ENCODE data around the gene TEN1. TPM values are rescaled to one million over a fixed set of nuclear protein-coding genes. Genes with fewer than 3 reads are reported as not detected.

Gene TEN1
- total and polyA plus RNA-seq, 2 of the 13 experiments (the other 11 are each of a cell fraction or from before 2014, with no cell fraction given): 18.0 to 21.3 TPM

DNA sequence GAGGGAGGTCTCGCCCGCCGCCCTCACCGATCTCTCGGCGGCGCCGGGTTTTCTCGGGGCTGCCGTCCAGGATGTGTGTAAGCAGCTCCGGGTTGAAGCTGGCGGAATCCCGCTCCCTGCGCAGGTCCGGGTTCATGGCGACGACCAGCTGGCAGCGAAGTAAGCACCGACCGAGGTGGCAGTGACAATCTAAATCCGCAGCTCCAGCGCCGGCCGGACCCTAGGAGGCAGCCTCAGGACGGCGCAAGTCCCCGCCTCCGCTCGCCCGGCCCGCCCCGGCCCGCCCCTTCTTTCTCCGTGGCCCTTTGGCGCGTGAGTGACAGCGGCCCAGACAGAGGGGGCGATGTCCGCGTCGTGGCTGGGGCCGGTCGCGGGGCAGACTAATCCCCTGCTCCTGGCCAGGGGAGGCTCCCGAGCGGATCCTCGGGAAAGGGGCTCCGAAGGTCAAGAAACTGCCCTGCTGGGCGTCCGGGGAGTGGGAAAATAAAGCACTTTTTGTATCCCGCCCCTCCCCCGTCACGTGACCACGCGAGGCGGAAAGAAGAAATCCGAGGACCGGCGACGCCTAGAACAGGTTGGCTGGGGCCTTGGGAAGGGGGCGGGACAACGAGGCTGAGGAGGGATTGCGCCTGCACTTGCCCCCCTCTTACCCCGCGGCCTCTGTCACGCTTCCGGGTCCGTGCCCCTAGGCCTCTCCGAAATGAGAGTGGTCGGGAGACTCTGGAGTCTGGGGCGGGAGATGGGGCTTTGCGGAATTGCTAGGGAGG lies at the start of gene TEN1, which contains the start of gene ACOX1 (continued):
- TF ChIP-seq, protein P1, sequence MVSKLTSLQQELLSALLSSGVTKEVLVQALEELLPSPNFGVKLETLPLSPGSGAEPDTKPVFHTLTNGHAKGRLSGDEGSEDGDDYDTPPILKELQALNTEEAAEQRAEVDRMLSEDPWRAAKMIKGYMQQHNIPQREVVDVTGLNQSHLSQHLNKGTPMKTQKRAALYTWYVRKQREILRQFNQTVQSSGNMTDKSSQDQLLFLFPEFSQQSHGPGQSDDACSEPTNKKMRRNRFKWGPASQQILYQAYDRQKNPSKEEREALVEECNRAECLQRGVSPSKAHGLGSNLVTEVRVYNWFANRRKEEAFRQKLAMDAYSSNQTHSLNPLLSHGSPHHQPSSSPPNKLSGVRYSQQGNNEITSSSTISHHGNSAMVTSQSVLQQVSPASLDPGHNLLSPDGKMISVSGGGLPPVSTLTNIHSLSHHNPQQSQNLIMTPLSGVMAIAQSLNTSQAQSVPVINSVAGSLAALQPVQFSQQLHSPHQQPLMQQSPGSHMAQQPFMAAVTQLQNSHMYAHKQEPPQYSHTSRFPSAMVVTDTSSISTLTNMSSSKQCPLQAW (CRISPR knock-in tag; IDR thresholded peaks at IDR 0.05): peak; percentile 77
- TF ChIP-seq ZFP91 (CRISPR knock-in tag; IDR thresholded peaks at IDR 0.05; ENCODE audit: borderline replicate concordance) (peak; percentile 92), ZNF782 (CRISPR knock-in tag; IDR thresholded peaks at IDR 0.05; ENCODE audit: borderline replicate concordance) (peak; percentile 92; the same call in 1 of the 2 replicates), CEBPB (IDR thresholded peaks at IDR 0.05; ENCODE audit: borderline replicate concordance, low read depth, low read length) (no peak), ZSCAN9 (CRISPR knock-in tag; IDR thresholded peaks at IDR 0.05; ENCODE audit: borderline replicate concordance) (peak; percentile 83), ZNF281 (CRISPR knock-in tag; IDR thresholded peaks at IDR 0.05; ENCODE audit: borderline replicate concordance) (peak; percentile 64; the same call in 1 of the 2 replicates), ZNF136 (CRISPR knock-in tag; IDR thresholded peaks at IDR 0.05; ENCODE audit: low read depth) (peak; percentile 78; the same call in 1 of the 2 replicates), ZNF180 (CRISPR knock-in tag; IDR thresholded peaks at IDR 0.05; ENCODE audit: borderline replicate concordance, low read depth) (no peak), GZF1 (CRISPR knock-in tag; IDR thresholded peaks at IDR 0.05) (peak; percentile 79), ATF4 (CRISPR knock-in tag; IDR thresholded peaks at IDR 0.05) (peak in 1 of 2 experiments; percentile 87; a peak in 2 of 4 replicates), JUNB (CRISPR knock-in tag; IDR thresholded peaks at IDR 0.05; ENCODE audit: borderline replicate concordance) (peak; percentile 61; the same call in 1 of the 2 replicates)
- TF ChIP-seq, protein P2, sequence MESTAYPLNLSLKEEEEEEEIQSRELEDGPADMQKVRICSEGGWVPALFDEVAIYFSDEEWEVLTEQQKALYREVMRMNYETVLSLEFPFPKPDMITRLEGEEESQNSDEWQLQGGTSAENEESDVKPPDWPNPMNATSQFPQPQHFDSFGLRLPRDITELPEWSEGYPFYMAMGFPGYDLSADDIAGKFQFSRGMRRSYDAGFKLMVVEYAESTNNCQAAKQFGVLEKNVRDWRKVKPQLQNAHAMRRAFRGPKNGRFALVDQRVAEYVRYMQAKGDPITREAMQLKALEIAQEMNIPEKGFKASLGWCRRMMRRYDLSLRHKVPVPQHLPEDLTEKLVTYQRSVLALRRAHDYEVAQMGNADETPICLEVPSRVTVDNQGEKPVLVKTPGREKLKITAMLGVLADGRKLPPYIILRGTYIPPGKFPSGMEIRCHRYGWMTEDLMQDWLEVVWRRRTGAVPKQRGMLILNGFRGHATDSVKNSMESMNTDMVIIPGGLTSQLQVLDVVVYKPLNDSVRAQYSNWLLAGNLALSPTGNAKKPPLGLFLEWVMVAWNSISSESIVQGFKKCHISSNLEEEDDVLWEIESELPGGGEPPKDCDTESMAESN (CRISPR knock-in tag; conservative IDR thresholded peaks at IDR 0.05): peak; percentile 84
- TF ChIP-seq, protein P3, sequence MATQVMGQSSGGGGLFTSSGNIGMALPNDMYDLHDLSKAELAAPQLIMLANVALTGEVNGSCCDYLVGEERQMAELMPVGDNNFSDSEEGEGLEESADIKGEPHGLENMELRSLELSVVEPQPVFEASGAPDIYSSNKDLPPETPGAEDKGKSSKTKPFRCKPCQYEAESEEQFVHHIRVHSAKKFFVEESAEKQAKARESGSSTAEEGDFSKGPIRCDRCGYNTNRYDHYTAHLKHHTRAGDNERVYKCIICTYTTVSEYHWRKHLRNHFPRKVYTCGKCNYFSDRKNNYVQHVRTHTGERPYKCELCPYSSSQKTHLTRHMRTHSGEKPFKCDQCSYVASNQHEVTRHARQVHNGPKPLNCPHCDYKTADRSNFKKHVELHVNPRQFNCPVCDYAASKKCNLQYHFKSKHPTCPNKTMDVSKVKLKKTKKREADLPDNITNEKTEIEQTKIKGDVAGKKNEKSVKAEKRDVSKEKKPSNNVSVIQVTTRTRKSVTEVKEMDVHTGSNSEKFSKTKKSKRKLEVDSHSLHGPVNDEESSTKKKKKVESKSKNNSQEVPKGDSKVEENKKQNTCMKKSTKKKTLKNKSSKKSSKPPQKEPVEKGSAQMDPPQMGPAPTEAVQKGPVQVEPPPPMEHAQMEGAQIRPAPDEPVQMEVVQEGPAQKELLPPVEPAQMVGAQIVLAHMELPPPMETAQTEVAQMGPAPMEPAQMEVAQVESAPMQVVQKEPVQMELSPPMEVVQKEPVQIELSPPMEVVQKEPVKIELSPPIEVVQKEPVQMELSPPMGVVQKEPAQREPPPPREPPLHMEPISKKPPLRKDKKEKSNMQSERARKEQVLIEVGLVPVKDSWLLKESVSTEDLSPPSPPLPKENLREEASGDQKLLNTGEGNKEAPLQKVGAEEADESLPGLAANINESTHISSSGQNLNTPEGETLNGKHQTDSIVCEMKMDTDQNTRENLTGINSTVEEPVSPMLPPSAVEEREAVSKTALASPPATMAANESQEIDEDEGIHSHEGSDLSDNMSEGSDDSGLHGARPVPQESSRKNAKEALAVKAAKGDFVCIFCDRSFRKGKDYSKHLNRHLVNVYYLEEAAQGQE (IDR thresholded peaks at IDR 0.05; ENCODE audit: borderline replicate concordance in 1 of 2, low read depth in 1 of 2, low read length in 2 of 2): peak in 1 of 2 experiments; percentile 51; a peak in 1 of 4 replicates

Data from HepG2 (cell line).